ENCODE results near the gene LMBR1.
"Not testable (repeated sequence)": the region's sequence is repeated elsewhere in the genome, so short reads cannot be mapped to it uniquely, and the experiment has no call there.

The LMBR1 gene

DNA sequence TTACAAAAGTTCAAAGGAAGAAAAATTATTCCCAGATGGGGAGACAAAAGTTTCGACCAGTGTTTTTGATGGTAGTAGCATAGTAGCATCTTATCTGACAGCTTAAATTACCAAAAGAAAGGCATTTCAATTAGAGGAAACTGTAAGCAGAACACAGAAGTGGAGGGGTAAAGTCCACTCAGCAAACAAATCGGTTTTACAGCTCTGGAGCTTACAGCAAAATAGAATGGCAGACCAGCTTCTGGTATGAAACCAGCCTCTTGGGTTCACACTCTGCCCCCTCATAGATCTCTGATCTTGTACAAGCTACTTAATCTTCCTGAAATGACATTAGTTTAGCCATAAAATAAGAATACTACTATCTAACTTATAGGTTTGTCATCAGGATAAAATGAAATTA lies 133.8 kb downstream of the LMBR1 start:
- DNase-seq (ENCODE audit: low read depth) = no peak

DNA sequence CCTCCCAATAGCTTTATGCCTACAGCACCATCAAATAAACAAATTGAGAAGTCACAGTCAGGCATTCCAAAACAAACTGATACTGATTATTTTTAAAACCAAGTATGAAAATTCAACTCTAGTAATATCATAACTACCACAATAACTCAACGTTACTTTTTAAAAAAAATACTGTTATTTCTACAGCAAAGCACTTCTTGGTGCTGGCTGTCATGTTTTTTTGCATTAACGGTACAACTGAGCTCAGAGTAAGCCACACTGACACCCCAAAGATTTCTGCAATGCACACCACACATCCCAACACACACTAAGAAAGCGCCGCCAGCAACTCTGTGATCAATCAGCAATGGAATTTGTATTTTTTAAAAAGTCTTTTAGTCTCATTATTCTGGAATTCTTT lies 138.8 kb downstream of the LMBR1 start:
- no peak for DNase-seq (ENCODE audit: low read depth)

DNA sequence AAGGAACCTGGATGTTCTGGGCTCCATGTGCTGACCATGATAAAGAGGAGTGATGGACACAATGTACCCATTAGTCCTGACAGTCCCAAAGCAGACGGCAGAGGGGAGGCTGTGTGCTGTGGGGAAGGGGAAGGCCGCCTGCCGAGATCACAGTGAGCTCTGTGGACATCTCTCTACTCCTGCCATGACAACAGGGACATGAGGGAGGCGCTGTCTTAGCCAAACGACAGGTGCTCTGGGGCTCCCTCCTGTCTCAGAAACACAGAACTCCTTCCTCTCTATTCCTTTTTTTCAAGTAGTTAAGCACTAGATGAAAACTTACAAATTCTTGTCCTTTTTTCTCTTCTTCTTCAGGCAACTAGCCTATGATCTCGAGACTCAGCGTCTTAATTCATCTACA lies 139.4 kb downstream of the LMBR1 start:
- no peak for DNase-seq (ENCODE audit: low read depth)

- DNase-seq (ENCODE audit: low read depth) = no peak
Measured at GRCh38 chr7:156753229-156753560, 139.8 kb downstream of the LMBR1 start.

- peak; percentile 40 for DNase-seq (ENCODE audit: low read depth)
Measured at GRCh38 chr7:156752367-156753228, 140.4 kb downstream of the LMBR1 start.

GRCh38 chr7:156751319-156751718 lies 141.7 kb downstream of the LMBR1 start:
- DNase-seq (ENCODE audit: low read depth) = peak; percentile 74

- DNase-seq (ENCODE audit: low read depth) = no peak
Measured at GRCh38 chr7:156747718-156748117, 145.3 kb downstream of the LMBR1 start.

DNA sequence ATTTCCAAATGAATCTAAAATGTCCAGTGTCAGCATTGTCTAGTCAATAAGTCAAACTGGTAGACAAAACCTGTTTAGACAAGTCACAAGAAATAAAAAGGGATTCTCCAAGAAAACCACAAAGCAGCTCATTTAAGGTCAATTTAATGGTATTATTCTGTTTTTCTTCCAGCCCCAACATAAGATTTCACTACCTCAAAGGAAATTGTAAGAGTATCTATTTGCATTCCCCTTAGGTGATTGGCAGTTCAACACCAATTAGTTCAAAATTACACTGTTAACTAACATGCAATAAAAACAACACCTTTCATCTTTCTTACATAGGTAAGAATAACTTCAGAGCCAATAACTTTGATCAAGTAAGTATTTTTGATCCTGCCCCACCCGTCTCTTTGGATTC lies 146.1 kb downstream of the LMBR1 start:
- no peak for DNase-seq (ENCODE audit: low read depth)

DNA sequence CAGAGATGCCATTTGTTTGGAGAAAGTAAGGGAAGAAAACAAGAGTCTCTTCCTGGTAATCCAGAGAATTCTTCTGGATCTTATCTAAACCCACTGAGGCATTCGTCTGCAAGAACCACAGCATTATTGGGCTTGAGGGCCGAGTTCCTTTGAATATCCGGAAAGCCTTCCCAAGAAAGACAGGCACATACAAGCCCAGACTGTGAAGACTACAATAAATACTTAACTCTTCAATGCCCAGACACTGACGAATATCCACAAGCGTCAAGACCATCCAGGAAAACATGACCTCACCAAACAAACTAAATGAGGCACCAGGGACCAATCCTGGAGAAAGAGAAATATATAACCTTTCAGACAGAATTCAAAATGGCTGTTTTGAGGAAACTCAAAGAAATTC lies 153.4 kb downstream of the LMBR1 start:
- no peak for DNase-seq (ENCODE audit: low read depth)

GRCh38 chr7:156735851-156736250 lies 157.1 kb downstream of the LMBR1 start:
- DNase-seq (ENCODE audit: low read depth) = no peak

- no peak for DNase-seq (ENCODE audit: low read depth)
Measured at GRCh38 chr7:156733638-156734037, 159.3 kb downstream of the LMBR1 start.

GRCh38 chr7:156732091-156732625 lies 160.8 kb downstream of the LMBR1 start:
- peak; percentile 60 for DNase-seq (ENCODE audit: low read depth)

DNA sequence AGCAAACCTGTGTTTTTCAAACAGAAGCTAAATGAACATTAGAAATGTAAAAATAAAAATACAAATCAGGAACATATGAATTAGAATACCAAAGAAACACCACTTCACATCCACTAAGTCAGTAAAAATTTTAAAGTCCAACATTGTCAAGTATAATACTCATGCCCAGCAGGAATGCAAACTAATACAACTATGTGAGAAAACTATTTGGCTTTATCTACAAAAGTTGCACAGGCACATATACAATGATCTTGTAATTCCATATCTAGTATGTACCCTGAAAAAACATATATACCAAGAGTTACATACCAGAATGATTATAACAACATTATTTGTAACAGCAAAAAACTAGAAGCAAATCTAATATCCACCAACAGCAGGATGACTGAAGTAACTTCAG lies 161.3 kb downstream of the LMBR1 start:
- peak; percentile 55 for DNase-seq (ENCODE audit: low read depth)

DNA sequence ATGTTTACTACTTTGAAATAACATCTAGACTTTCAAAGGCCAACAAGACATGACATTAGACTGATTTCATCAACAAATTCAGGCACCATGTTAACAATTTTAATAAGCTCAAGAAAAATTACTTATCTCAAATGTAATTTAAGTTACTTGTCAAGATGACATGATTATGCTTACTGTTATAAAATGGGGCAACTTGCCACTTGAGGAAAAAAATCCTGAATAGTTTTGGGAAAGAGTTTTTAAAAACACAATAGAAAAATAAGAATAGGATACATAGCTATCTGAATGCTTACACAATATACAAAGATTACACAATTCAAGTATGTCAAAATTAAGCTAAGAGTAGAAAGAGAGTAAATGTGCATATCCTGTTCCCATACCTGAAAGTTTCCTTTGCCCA lies 167.0 kb downstream of the LMBR1 start:
- DNase-seq (ENCODE audit: low read depth) = no peak

DNA sequence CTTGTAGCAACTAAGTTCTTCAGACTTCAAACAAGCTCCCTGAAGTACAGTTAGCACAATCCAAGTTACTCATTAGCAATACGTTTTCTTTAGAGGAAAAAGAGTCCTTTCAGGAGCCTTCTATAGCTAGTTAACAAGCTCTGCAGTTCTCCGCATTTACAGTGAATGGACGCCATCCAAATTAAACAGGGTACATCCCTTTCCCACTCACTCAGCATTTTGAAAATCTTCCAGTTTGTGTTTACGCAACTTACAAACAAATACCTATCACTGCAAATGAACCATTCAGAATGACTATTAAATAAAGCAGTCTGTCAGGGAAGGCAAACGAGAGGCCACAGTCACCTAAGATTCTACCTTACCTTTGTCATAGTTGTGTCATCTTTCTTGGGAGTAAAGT lies 167.9 kb downstream of the LMBR1 start:
- no peak for DNase-seq (ENCODE audit: low read depth)

DNA sequence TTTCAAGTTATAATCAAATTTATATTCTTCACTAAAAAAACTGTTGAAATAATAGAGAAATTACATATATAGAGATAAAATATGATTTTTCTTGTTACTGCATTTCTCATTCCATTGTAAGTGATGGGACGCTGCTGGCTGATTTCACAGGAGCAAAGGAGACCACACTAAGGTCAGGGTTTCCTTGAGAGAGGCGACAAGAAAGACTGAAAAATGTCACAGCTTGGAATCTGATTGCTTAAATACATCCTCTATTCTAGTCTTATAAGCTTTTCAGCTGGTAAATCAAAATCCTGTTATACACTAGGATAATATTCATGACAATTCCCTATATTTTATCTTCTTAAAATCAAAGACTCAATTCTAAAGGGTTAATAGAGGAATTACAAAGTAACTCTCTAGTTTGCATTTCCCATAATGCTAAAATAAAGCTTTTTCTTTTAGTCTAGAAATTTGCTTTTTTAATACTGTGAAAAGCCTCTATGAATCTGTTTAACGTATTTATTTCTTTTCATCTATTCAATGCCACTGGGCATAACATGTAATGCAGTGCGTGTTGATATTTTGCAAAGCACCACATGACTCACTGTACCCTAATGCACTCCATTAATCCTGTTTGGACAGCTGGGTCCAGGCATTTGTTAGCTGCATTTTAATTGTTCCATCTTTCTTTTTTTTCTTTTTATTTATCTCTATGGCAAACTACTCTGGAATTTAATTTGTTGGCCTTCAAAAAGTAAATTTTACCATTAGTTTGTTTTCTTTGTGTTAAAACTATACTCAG lies 170.7 kb downstream of the LMBR1 start:
- peak; percentile 43 for DNase-seq (ENCODE audit: low read depth)

DNA sequence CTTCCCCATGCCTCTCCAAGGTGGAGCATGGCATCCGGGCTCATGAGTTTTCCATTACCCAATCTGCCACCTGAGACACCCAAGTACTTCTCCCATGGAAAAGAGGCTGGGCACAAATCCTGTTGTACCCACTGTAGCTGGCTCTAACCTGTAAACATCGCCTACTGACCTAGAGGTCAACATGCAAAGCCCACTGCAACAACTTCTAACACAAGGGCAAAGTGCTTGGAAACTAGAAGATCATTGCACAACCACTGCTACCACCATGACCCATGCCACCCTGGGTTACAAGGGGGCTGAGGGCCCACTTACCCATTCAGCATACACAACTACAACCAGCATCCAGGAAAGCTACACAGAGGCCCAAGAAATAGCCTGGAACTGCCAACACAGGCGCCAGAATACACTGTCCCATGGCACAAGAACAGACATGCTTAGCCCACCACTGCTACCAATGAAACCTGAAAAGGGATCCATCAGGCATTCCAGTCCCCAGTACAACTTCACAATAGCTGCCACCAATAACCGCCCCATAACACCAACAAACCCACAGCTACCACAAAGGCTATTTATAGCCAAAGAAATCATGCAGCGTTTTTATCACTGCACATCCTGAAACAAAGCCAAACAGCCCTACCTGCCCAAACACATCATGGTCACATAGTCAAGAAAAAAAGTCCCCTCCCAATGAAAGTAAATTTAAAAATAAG lies 189.1 kb downstream of the LMBR1 start:
- no peak for DNase-seq (ENCODE audit: low read depth)

GRCh38 chr7:156703209-156703608 lies 189.8 kb downstream of the LMBR1 start:
- DNase-seq (ENCODE audit: low read depth) = no peak

GRCh38 chr7:156702399-156702798 lies 190.6 kb downstream of the LMBR1 start:
- DNase-seq (ENCODE audit: low read depth) = no peak

DNA sequence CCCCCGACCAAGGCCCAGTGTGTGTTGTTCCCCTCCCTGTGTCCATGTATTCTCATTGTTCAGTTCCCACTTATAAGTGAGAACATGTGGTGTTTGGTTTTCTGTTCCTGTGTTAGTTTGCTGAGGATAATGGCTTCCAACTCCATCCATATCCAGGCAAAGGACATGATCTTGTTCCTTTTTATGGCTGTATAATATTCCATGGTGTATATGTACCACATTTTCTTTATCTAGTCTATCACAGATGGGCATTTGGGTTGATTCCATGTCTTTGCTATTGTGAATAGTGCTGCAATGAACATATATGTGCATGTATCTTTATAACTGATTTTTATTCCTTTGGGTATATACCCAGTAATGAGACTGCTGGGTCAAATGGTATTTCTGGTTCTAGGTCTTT lies 191.2 kb downstream of the LMBR1 start:
- not testable (repeated sequence) for DNase-seq (ENCODE audit: low read depth)

DNA sequence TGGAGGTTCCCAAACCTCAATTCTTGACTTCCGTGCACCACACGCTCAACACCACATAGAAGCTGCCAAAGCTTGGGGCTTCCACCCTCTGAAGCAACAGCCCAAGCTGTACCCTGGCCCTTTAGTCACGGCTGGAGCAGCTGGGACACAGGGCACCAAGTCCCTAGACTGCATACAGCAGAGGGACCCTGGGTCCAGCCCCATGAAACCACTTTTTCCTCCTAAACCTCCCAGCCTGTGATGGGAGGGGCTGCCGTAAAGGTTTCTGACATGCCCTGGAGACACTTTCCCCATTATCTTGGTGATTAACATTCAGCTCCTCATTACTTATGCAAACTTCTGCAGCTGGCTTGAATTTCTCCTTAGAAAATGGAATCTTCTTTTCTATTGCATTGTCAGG lies 194.5 kb downstream of the LMBR1 start:
- not testable (repeated sequence) for DNase-seq (ENCODE audit: low read depth)

DNA sequence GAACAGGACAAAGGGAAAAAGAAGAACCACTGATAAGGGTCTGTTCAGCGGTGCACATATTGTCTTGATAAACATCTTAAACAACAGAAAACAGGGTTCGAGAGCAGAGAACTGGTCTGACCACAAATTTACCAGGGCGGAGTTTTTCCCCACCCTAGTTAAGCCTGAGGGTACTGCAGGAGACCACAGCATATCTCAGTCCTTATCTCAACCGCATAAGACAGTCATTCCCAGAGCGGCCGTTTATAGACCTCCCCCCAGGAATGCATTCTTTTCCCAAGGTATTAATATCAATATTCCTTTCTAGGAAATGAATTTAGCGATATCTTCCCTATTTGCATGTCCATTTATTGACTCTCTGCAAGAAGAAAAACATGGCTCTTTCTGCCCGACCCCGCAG lies 195.7 kb downstream of the LMBR1 start:
- DNase-seq (ENCODE audit: low read depth) = not testable (repeated sequence)

DNA sequence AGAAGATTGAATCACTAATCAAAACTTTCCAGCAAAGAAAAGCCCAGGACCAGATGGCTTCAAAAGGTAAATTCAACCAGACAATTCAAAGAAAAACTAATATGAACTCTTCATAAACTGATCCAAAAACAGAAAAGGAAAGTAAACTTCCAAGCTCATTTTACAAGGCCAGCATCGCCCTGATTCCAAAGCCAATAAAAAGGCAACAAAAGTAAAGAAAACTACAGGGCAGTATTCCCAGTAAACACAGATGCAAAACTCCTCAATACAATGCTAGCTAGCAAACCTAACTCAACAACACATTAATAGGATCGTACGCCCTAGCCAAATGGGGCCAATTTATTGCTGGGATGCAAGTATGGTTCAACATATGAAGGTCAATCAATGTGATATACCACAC lies 199.4 kb downstream of the LMBR1 start:
- DNase-seq (ENCODE audit: low read depth) = no peak
